Measurements from ENCODE around the gene ATP10B.

GRCh38 chr5:160844177-160844576 is 7.8 kb downstream of the ATP10B start:
- TF ChIP-seq, protein P1, sequence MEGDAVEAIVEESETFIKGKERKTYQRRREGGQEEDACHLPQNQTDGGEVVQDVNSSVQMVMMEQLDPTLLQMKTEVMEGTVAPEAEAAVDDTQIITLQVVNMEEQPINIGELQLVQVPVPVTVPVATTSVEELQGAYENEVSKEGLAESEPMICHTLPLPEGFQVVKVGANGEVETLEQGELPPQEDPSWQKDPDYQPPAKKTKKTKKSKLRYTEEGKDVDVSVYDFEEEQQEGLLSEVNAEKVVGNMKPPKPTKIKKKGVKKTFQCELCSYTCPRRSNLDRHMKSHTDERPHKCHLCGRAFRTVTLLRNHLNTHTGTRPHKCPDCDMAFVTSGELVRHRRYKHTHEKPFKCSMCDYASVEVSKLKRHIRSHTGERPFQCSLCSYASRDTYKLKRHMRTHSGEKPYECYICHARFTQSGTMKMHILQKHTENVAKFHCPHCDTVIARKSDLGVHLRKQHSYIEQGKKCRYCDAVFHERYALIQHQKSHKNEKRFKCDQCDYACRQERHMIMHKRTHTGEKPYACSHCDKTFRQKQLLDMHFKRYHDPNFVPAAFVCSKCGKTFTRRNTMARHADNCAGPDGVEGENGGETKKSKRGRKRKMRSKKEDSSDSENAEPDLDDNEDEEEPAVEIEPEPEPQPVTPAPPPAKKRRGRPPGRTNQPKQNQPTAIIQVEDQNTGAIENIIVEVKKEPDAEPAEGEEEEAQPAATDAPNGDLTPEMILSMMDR (IDR thresholded peaks at IDR 0.05; ENCODE audit: low read length), result no peak
- no peak for TF ChIP-seq EZH2 (IDR thresholded peaks at IDR 0.05; ENCODE audit: borderline replicate concordance, low read length)
